Activated naive CD8-positive, alpha-beta T cell treated with anti-CD3 and anti-CD28 coated beads, Interleukin-2, amount 10 ng/mL, durations not matched to agents 7 days and 5 days (primary cell): ENCODE results near the gene SLC66A2. TPM values are rescaled to one million over a fixed set of nuclear protein-coding genes. Genes with fewer than 3 reads are reported as not detected.

Source experiments
- ATAC-seq: fragments of 150-1000 bp; cut with Tn5 transposase; one replicate; pipeline ENCODE4 v1.10.0; 2021; ENCODE audit warnings: low read depth, moderate library complexity
- POLR2A ChIA-PET: fragments of 350-600 bp; sonication (Branson Sonifier 250); formaldehyde crosslinking; loops from one replicate; lab custom pipeline; 2021; ENCODE audit warnings: antibody characterized with exemption; lab: Charles Lee
- DNase-seq: peaks from one replicate; pipeline ENCODE4 v3.0.0; 2021
- H3K27ac Mint-ChIP-seq: one replicate; pipeline ENCODE4 v1.8.0; 2022; ENCODE audit warnings: mild to moderate bottlenecking, mixed read lengths
- H3K27me3 Mint-ChIP-seq: one replicate; pipeline ENCODE4 v1.8.0; 2022; ENCODE audit warnings: mild to moderate bottlenecking, moderate library complexity, mixed read lengths
- H3K36me3 Mint-ChIP-seq: one replicate; pipeline ENCODE4 v1.8.0; 2021; ENCODE audit warnings: mild to moderate bottlenecking, mixed read lengths
- H3K4me1 Mint-ChIP-seq: one replicate; pipeline ENCODE4 v1.8.0; 2021; ENCODE audit warnings: mixed read lengths
- H3K4me3 Mint-ChIP-seq: one replicate; pipeline ENCODE4 v1.8.0; 2022; ENCODE audit warnings: mild to moderate bottlenecking, moderate library complexity, mixed read lengths
- H3K9me3 Mint-ChIP-seq: one replicate; pipeline ENCODE4 v1.8.0; 2021; ENCODE audit warnings: mixed read lengths
- total RNA-seq, 2 experiments: library from RNA; stranded (reverse); gene quantifications; one replicate each; pipeline ENCODE4 v1.2.3, GENCODE V29; 2021

The SLC66A2 gene
- total RNA-seq, 2 experiments from 2014 or later = 29.0 to 29.2 TPM

- Mint-ChIP-seq H3K9me3 (peaks cover 8% of the 10 kb centered on the region), H3K36me3 (peaks cover 55% of the 10 kb centered on the region), H3K4me3 (peak overlapping the region; percentile 43), H3K27me3 (no peaks in the 10 kb centered on the region), H3K4me1 (peaks cover 29% of the 10 kb centered on the region), H3K27ac (peak overlapping the region; percentile 90)
- POLR2A ChIA-PET = interaction anchor here (0.8 to 1.2 kb wide), 3 partner anchors 38 to 120 kb away, joined by 3 to 4 read pairs (median 4); partner anchors contain the start of genes SLC66A2 and TXNL4A
- ATAC-seq (no peak), DNase-seq (no peak)
Observed at GRCh38 chr18:79912994-79913831, 38.2 kb downstream of the SLC66A2 start.

- H3K27me3 Mint-ChIP-seq = no peaks in the 10 kb centered on the region
- peaks cover 8% of the 10 kb centered on the region for H3K9me3 Mint-ChIP-seq
- peak overlapping the region; percentile 90 for H3K27ac Mint-ChIP-seq
- POLR2A ChIA-PET = interaction anchor here (1.0 to 1.2 kb wide), 2 partner anchors 39 to 75 kb away, joined by 4 read pairs; partner anchors contain the start of genes SLC66A2 and TXNL4A
- peak; percentile 96 for ATAC-seq
- DNase-seq = peak; percentile 62
- H3K4me3 Mint-ChIP-seq = peak overlapping the region; percentile 43
- peaks cover 51% of the 10 kb centered on the region for H3K36me3 Mint-ChIP-seq
- H3K4me1 Mint-ChIP-seq = peaks cover 29% of the 10 kb centered on the region
Observed at GRCh38 chr18:79912409-79912991, 39.0 kb downstream of the SLC66A2 start.

- POLR2A ChIA-PET = no interaction called here
- H3K9me3 Mint-ChIP-seq = peaks cover 8% of the 10 kb centered on the region
- no peak overlapping the region for H3K4me3 Mint-ChIP-seq
- peaks cover 29% of the 10 kb centered on the region for H3K4me1 Mint-ChIP-seq
- no peaks in the 10 kb centered on the region for H3K27me3 Mint-ChIP-seq
- H3K27ac Mint-ChIP-seq = no peak overlapping the region
- H3K36me3 Mint-ChIP-seq = peaks cover 46% of the 10 kb centered on the region
- DNase-seq (no peak), ATAC-seq (no peak)
Observed at GRCh38 chr18:79911344-79912270, 39.8 kb downstream of the SLC66A2 start.

- H3K27me3 Mint-ChIP-seq = no peaks in the 10 kb centered on the region
- H3K4me3 Mint-ChIP-seq = no peak overlapping the region
- POLR2A ChIA-PET = no interaction called here
- peak overlapping the region; percentile 70 for H3K27ac Mint-ChIP-seq
- peaks cover 32% of the 10 kb centered on the region for H3K4me1 Mint-ChIP-seq
- H3K36me3 Mint-ChIP-seq = peaks cover 38% of the 10 kb centered on the region
- DNase-seq = no peak
- ATAC-seq = no peak
- H3K9me3 Mint-ChIP-seq = peaks cover 8% of the 10 kb centered on the region
Observed at GRCh38 chr18:79910563-79911343, 40.7 kb downstream of the SLC66A2 start.

GRCh38 chr18:79906706-79907105 lies 44.7 kb downstream of the SLC66A2 start:
- no peak for ATAC-seq
- POLR2A ChIA-PET = no interaction called here

GRCh38 chr18:79905993-79906392 lies 45.5 kb downstream of the SLC66A2 start:
- DNase-seq = no peak
- no peak for ATAC-seq
- no peak overlapping the region for H3K27ac Mint-ChIP-seq
- POLR2A ChIA-PET = no interaction called here
- no peaks in the 10 kb centered on the region for H3K27me3 Mint-ChIP-seq
- peaks cover 8% of the 10 kb centered on the region for H3K4me1 Mint-ChIP-seq
- peaks cover 8% of the 10 kb centered on the region for H3K9me3 Mint-ChIP-seq
- H3K36me3 Mint-ChIP-seq = peaks cover 27% of the 10 kb centered on the region
- no peak overlapping the region for H3K4me3 Mint-ChIP-seq

More at GRCh38 chr18:79906706-79907105, 44.7 kb downstream of the SLC66A2 start:
- Mint-ChIP-seq H3K9me3 (peaks cover 8% of the 10 kb centered on the region), H3K27me3 (no peaks in the 10 kb centered on the region), H3K36me3 (peaks cover 25% of the 10 kb centered on the region), H3K27ac (no peak overlapping the region), H3K4me1 (peaks cover 8% of the 10 kb centered on the region), H3K4me3 (no peak overlapping the region)
- no peak for DNase-seq

- Mint-ChIP-seq H3K4me3 (no peak overlapping the region), H3K36me3 (peaks cover 25% of the 10 kb centered on the region), H3K4me1 (peaks cover 5% of the 10 kb centered on the region), H3K27ac (no peak overlapping the region), H3K27me3 (no peaks in the 10 kb centered on the region), H3K9me3 (peaks cover 8% of the 10 kb centered on the region)
- no peak for DNase-seq
- POLR2A ChIA-PET = no interaction called here
- ATAC-seq = no peak
Observed at GRCh38 chr18:79905389-79905911, 46.0 kb downstream of the SLC66A2 start.

- no peak for ATAC-seq
- Mint-ChIP-seq H3K4me3 (no peak overlapping the region), H3K4me1 (peaks cover 4% of the 10 kb centered on the region), H3K9me3 (peaks cover 6% of the 10 kb centered on the region), H3K36me3 (peaks cover 27% of the 10 kb centered on the region), H3K27me3 (no peaks in the 10 kb centered on the region), H3K27ac (no peak overlapping the region)
- POLR2A ChIA-PET = no interaction called here
- no peak for DNase-seq
Observed at GRCh38 chr18:79904357-79905147, 46.9 kb downstream of the SLC66A2 start.

GRCh38 chr18:79903787-79904356 lies 47.6 kb downstream of the SLC66A2 start:
- POLR2A ChIA-PET = no interaction called here
- no peak overlapping the region for H3K4me3 Mint-ChIP-seq
- no peak for DNase-seq
- peaks cover 20% of the 10 kb centered on the region for H3K36me3 Mint-ChIP-seq
- H3K4me1 Mint-ChIP-seq = peaks cover 4% of the 10 kb centered on the region
- no peak for ATAC-seq
- peaks cover 1% of the 10 kb centered on the region for H3K9me3 Mint-ChIP-seq
- no peak overlapping the region for H3K27ac Mint-ChIP-seq
- no peaks in the 10 kb centered on the region for H3K27me3 Mint-ChIP-seq

- Mint-ChIP-seq H3K36me3 (peaks cover 15% of the 10 kb centered on the region), H3K27me3 (no peaks in the 10 kb centered on the region), H3K4me3 (no peak overlapping the region), H3K9me3 (no peaks in the 10 kb centered on the region), H3K27ac (no peak overlapping the region), H3K4me1 (peaks cover 4% of the 10 kb centered on the region)
- POLR2A ChIA-PET = no interaction called here
- DNase-seq = no peak
- no peak for ATAC-seq
Observed at GRCh38 chr18:79903071-79903635, 48.3 kb downstream of the SLC66A2 start.

- Mint-ChIP-seq H3K27me3 (no peaks in the 10 kb centered on the region), H3K4me1 (peaks cover 4% of the 10 kb centered on the region), H3K9me3 (peaks cover 5% of the 10 kb centered on the region), H3K27ac (no peak overlapping the region), H3K36me3 (peaks cover 12% of the 10 kb centered on the region), H3K4me3 (no peak overlapping the region)
- ATAC-seq (no peak), DNase-seq (no peak)
- POLR2A ChIA-PET = no interaction called here
Observed at GRCh38 chr18:79902640-79903039, 48.8 kb downstream of the SLC66A2 start.
